Endothelial cell of umbilical vein (primary cell): ENCODE data around the gene BNIP5. TPM values are rescaled to one million over a fixed set of nuclear protein-coding genes. Genes with fewer than 3 reads are reported as not detected.

Experiments used
- BruUV-seq: library from RNA; stranded (reverse); fragments of 400-500 nt; replicated peaks from 2 replicates; lab custom pipeline; 2021; lab: Mats Ljungman, UMichigan
- CTCF ChIA-PET: fragments of 300-600, 350-600 bp; sonication (Branson Sonifier 250); formaldehyde crosslinking; loops from one replicate; lab custom pipeline; 2021; ENCODE audit warnings: antibody characterized with exemption, inconsistent platforms; lab: Charles Lee
- POLR2A ChIA-PET: fragments of 300-600, 350-600 bp; sonication (Branson Sonifier 250); formaldehyde crosslinking; loops from one replicate; lab custom pipeline; 2021; ENCODE audit warnings: antibody characterized with exemption, inconsistent platforms; lab: Charles Lee
- DNase-seq: peaks from one replicate; pipeline ENCODE4 v3.0.0-alpha.2; 2011; ENCODE audit warnings: low read depth, low spot score
- FAIRE-seq: peaks from 2 replicates; lab custom pipeline; 2011; peaks lifted over from hg19 to GRCh38; lab: Jason Lieb, UNC
- H2AFZ ChIP-seq: 2 replicates; pipeline ENCODE4 v1.6.0; 2012; ENCODE audit warnings: low read depth, low read length, control low read depth, inconsistent platforms
- H3K27ac ChIP-seq: 2 replicates; pipeline ENCODE4 v1.5.1; 2011; ENCODE audit warnings: low read depth, mild to moderate bottlenecking, control low read depth, low read length, moderate library complexity; ENCODE audit not compliant: insufficient read depth
- H3K27me3 ChIP-seq, 2 experiments: 2 replicates each; pipeline versions ENCODE4 v1.6.0 to v1.6.1; 2011; ENCODE audit warnings: low read length in 2 of 2, mixed read lengths in 1 of 2; ENCODE audit not compliant: control insufficient read depth in 2 of 2, insufficient read depth in 2 of 2
- H3K36me3 ChIP-seq, 2 experiments: 2 replicates in 1 of 2; 3 replicates in 1 of 2; pipeline ENCODE4 v1.5.1; 2011; ENCODE audit warnings: low read length in 2 of 2, mild to moderate bottlenecking in 1 of 2, moderate library complexity in 1 of 2; ENCODE audit not compliant: control insufficient read depth in 2 of 2, insufficient read depth in 2 of 2; ENCODE audit errors: extremely low read depth in 1 of 2
- H3K4me1 ChIP-seq: 3 replicates; pipeline ENCODE4 v1.5.1; 2011; ENCODE audit warnings: mild to moderate bottlenecking, low read length; ENCODE audit not compliant: control insufficient read depth, insufficient read depth; ENCODE audit errors: extremely low read depth
- H3K4me2 ChIP-seq: 2 replicates; pipeline ENCODE4 v1.6.1; 2011; ENCODE audit warnings: low read length, control low read depth, mixed read lengths; ENCODE audit not compliant: insufficient read depth
- H3K4me3 ChIP-seq, 3 experiments: fragments of 200-600 bp in 1 of 3; sonication (generic), shearing (Covaris generic) in 1 of 3; replicated peaks in 1 of 3; 2 replicates each; pipeline ENCODE4 v1.5.1; 2011 to 2016; ENCODE audit warnings: control low read depth in 3 of 3, low read length in 3 of 3, mild to moderate bottlenecking in 2 of 3, inconsistent platforms in 1 of 3, low read depth in 1 of 3, moderate library complexity in 1 of 3; ENCODE audit not compliant: insufficient read depth in 1 of 3
- H3K79me2 ChIP-seq: 2 replicates; pipeline ENCODE4 v1.6.0; 2012; ENCODE audit warnings: low read length, inconsistent platforms; ENCODE audit not compliant: control insufficient read depth, insufficient read depth
- H3K9ac ChIP-seq: replicated peaks from 2 replicates; pipeline ENCODE3; 2011; ENCODE audit warnings: low read length, control low read depth; ENCODE audit not compliant: insufficient read depth; ENCODE audit errors: extremely low read depth
- H3K9me1 ChIP-seq: replicated peaks from 3 replicates; pipeline ENCODE4 v1.6.0; 2011; ENCODE audit warnings: mild to moderate bottlenecking, low read length; ENCODE audit not compliant: control insufficient read depth, insufficient read depth; ENCODE audit errors: extremely low read depth
- H3K9me3 ChIP-seq: replicated peaks from 2 replicates; pipeline ENCODE4 v1.5.1; 2012; ENCODE audit warnings: low read length, inconsistent platforms; ENCODE audit not compliant: control insufficient read depth, insufficient read depth
- H4K20me1 ChIP-seq: replicated peaks from 2 replicates; pipeline ENCODE3; 2011; ENCODE audit warnings: mild to moderate bottlenecking, low read length; ENCODE audit not compliant: control insufficient read depth, insufficient read depth; ENCODE audit errors: extremely low read depth
- EZH2 ChIP-seq: IDR thresholded peaks from 2 replicates; pipeline ENCODE4 v1.6.1; 2012; ENCODE audit warnings: borderline replicate concordance, low read depth, mild to moderate bottlenecking, moderate library complexity, low read length, inconsistent platforms; ENCODE audit not compliant: severe bottlenecking
- FOS ChIP-seq: IDR thresholded peaks from 2 replicates; pipeline ENCODE4 v1.6.1; 2011; ENCODE audit warnings: mild to moderate bottlenecking, low read length, moderate library complexity, borderline replicate concordance; ENCODE audit not compliant: insufficient read depth
- GATA2 ChIP-seq: IDR thresholded peaks from 2 replicates; pipeline ENCODE4 v1.7.0; 2011; ENCODE audit warnings: low read depth, mild to moderate bottlenecking, moderate library complexity, mixed read lengths, low read length; ENCODE audit not compliant: insufficient read length, insufficient read depth
- JUN ChIP-seq: IDR thresholded peaks from 2 replicates; pipeline ENCODE4 v1.6.1; 2011; ENCODE audit warnings: borderline replicate concordance, low read depth; ENCODE audit not compliant: insufficient read length, insufficient read depth
- MYC ChIP-seq: IDR thresholded peaks from one replicate; pipeline ENCODE4 v1.6.1; 2011; ENCODE audit warnings: mild to moderate bottlenecking, low read depth, low read length
- POLR2A ChIP-seq: IDR thresholded peaks from 2 replicates; pipeline ENCODE4 v1.6.1; 2012; ENCODE audit warnings: low read depth, mild to moderate bottlenecking, control low read depth, low read length
- POLR2AphosphoS5 ChIP-seq: IDR thresholded peaks from 2 replicates; pipeline ENCODE4 v1.6.1; 2012; ENCODE audit warnings: low read depth, mild to moderate bottlenecking, control low read depth, low read length, moderate library complexity; ENCODE audit not compliant: insufficient read depth
- dilution Hi-C: fragments of 300-500 bp; cut with MboI; formaldehyde crosslinking; loops from one replicate; pipeline ENCODE4 v1.15.0; 2019; ENCODE audit warnings: low sequenced_read_pairs; ENCODE audit not compliant: extremely low pct_ligation_motif_present
- intact Hi-C: fragments of 100-400 bp; cut with micrococcal nuclease; formaldehyde crosslinking; loops from one replicate; pipeline ENCODE4 v1.10.0; 2022
- polyA plus RNA-seq, 4 experiments: library from polyadenylated mRNA; depleted of rRNA in 3 of 4; stranded (reverse) in 3 of 4; unstranded in 1 of 4; fragments of >200 nt; gene quantifications; 2 replicates each; pipeline versions ENCODE4 v1.2.1 to v1.2.3, GENCODE V29; 2011 to 2012; ENCODE audit warnings: missing spikeins in 1 of 4
- total RNA-seq: library from RNA; stranded (reverse); gene quantifications from 2 replicates; pipeline ENCODE4 v1.2.3, GENCODE V29; 2021
- TF ChIP-seq, protein P1 (sequence below), 2 donors: IDR thresholded peaks; 1 replicate in 1 of 2; 2 replicates in 1 of 2; pipeline ENCODE4 v1.5.1; 2011; ENCODE audit warnings: low read length in 2 of 2, mild to moderate bottlenecking in 2 of 2, moderate library complexity in 2 of 2, control low read depth in 1 of 2, inconsistent platforms in 1 of 2, low read depth in 1 of 2; ENCODE audit not compliant: insufficient read depth in 1 of 2; ENCODE audit errors: extremely low read depth in 1 of 2
- TF ChIP-seq, protein P2 (sequence below): IDR thresholded peaks from 2 replicates; pipeline ENCODE4 v1.6.1; 2011; ENCODE audit not compliant: insufficient read depth, insufficient read length

The BNIP5 gene
- total and polyA plus RNA-seq, 2 donors (not counting 3 experiments of a cell fraction or from before 2014, with no cell fraction given): not detected

DNA sequence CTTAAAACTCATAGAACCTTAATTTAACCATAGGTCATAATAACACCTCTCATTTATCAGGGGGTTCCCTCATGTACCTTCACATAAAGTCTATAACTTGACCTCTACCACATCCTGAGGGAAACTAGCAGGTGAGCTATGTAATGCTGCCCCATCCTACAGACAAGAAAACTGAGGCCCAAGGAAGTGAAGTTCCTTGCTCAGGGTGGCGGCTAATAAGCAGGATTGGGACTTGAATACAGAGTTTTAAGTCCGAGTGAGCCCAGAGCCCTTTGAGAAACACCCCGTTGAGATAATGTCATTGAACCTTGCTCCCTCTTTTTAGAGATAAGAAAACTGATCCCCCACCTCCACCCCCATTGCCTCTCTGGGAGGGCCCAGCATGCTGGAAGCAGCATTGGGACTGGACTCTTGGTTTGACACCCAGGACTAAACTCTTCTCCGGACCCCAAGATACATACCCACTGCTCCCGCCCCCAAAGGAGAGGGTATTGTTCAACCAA, 429 bp downstream of the BNIP5 start:
- no peaks in the 10 kb centered on the region for H4K20me1 ChIP-seq
- DNase-seq: no peak
- FAIRE-seq: no peak
- no peaks in the 10 kb centered on the region for H3K36me3 ChIP-seq
- H3K9me3 ChIP-seq: no peaks in the 10 kb centered on the region
- peaks cover 61 to 63% of the 10 kb centered on the region in 2 experiments for H3K27me3 ChIP-seq
- dilution Hi-C loops: no loop called here
- H3K4me1 ChIP-seq: peaks cover 4% of the 10 kb centered on the region
- no peaks in the 10 kb centered on the region for H3K9me1 ChIP-seq
- no peak overlapping the region for H3K27ac ChIP-seq
- POLR2A ChIA-PET: no interaction called here
- BruUV-seq: no TSS peak
- intact Hi-C loops: no loop called here
- TF ChIP-seq EZH2: no peak
- no peak for TF ChIP-seq GATA2
- TF ChIP-seq POLR2AphosphoS5: no peak
- H3K4me3 ChIP-seq: no peak overlapping the region
- no peak overlapping the region for H3K9ac ChIP-seq
- CTCF ChIA-PET: interaction anchor here (2.7 kb wide), 1 partner anchor 34 kb away, joined by 13 read pairs; no protein-coding TSS in a partner anchor
- H3K79me2 ChIP-seq: no peaks in the 10 kb centered on the region
- H3K4me2 ChIP-seq: no peak overlapping the region
- H2AFZ ChIP-seq: no peak overlapping the region

DNA sequence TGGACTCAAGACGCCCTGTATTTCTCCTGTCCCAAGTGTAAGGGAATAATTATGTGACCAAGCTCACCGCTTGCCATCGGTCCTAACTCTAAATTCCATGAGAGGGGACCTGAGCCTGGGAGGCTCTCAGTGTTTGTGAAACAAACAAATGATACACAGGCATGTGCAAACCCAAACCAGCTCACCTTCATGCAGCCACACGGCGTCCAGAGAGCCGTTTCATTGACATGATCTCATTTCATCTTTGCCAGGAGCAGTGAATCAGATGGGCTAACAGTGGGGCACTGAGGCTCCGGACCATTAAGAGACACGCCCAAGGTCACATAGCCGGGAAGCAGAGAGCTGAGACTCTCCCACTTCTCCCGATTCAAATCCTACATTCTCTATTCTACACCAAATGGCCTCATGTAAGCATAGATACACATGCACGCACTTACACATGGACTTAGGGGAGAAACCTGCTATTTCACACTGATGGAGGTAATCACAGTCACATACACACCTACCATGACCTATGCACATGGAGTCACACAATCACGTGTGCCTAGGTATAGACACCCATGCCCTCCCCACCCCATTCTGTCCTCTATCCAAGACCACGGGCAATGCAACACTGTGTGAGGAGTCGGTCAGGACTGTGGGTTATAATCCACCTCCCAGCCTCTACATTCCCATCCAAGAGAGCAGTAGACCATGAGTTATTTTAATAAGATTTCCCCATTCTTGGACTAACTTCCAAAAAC, 1.1 kb downstream of the BNIP5 start:
- no peaks in the 10 kb centered on the region for H4K20me1 ChIP-seq
- H2AFZ ChIP-seq: no peak overlapping the region
- H3K27me3 ChIP-seq: peaks cover 59 to 61% of the 10 kb centered on the region in 2 experiments
- peaks cover 1% of the 10 kb centered on the region for H3K4me1 ChIP-seq
- no peak overlapping the region for H3K27ac ChIP-seq
- no peak for FAIRE-seq
- TF ChIP-seq FOS: no peak
- no peak for TF ChIP-seq EZH2
- TF ChIP-seq, protein P1, sequence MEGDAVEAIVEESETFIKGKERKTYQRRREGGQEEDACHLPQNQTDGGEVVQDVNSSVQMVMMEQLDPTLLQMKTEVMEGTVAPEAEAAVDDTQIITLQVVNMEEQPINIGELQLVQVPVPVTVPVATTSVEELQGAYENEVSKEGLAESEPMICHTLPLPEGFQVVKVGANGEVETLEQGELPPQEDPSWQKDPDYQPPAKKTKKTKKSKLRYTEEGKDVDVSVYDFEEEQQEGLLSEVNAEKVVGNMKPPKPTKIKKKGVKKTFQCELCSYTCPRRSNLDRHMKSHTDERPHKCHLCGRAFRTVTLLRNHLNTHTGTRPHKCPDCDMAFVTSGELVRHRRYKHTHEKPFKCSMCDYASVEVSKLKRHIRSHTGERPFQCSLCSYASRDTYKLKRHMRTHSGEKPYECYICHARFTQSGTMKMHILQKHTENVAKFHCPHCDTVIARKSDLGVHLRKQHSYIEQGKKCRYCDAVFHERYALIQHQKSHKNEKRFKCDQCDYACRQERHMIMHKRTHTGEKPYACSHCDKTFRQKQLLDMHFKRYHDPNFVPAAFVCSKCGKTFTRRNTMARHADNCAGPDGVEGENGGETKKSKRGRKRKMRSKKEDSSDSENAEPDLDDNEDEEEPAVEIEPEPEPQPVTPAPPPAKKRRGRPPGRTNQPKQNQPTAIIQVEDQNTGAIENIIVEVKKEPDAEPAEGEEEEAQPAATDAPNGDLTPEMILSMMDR (IDR thresholded peaks at IDR 0.05; ENCODE audit: extremely low read depth in 1 of 2, insufficient read depth in 1 of 2, low read depth in 1 of 2, low read length in 2 of 2): no peak
- no peak for TF ChIP-seq POLR2A
- no peak for TF ChIP-seq MYC
- TF ChIP-seq POLR2AphosphoS5: no peak
- TF ChIP-seq, protein P2, sequence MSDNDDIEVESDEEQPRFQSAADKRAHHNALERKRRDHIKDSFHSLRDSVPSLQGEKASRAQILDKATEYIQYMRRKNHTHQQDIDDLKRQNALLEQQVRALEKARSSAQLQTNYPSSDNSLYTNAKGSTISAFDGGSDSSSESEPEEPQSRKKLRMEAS: no peak
- no peak for TF ChIP-seq JUN
- TF ChIP-seq GATA2: no peak
- DNase-seq: no peak
- dilution Hi-C loops: no loop called here
- CTCF ChIA-PET: interaction anchor here (0.7 to 2.7 kb wide), 4 partner anchors 9 to 33 kb away, joined by 3 to 13 read pairs (median 6); no protein-coding TSS in a partner anchor
- no peak overlapping the region for H3K9ac ChIP-seq
- no peak overlapping the region for H3K4me2 ChIP-seq
- H3K4me3 ChIP-seq: no peak overlapping the region
- H3K9me1 ChIP-seq: no peaks in the 10 kb centered on the region
- BruUV-seq: no TSS peak
- intact Hi-C loops: no loop called here
- H3K36me3 ChIP-seq: no peaks in the 10 kb centered on the region
- no peaks in the 10 kb centered on the region for H3K9me3 ChIP-seq
- no peaks in the 10 kb centered on the region for H3K79me2 ChIP-seq
- POLR2A ChIA-PET: no interaction called here
